PC-3 (cell line): ENCODE results near the gene ZCCHC7.

Experiments used
- EZH2 ChIP-seq: fragments of 300-600 bp; sonication (generic); IDR thresholded peaks from one replicate; pipeline ENCODE4 v1.6.1; 2017; ENCODE audit warnings: antibody characterized with exemption, mild to moderate bottlenecking, low read length; ENCODE audit not compliant: unreplicated experiment
- TF ChIP-seq, protein P1 (sequence below): fragments of 300-600 bp; sonication (generic); conservative IDR thresholded peaks from 2 replicates; pipeline ENCODE4 v1.5.1; 2017; ENCODE audit warnings: antibody characterized with exemption, low read depth, mild to moderate bottlenecking, low read length

DNA sequence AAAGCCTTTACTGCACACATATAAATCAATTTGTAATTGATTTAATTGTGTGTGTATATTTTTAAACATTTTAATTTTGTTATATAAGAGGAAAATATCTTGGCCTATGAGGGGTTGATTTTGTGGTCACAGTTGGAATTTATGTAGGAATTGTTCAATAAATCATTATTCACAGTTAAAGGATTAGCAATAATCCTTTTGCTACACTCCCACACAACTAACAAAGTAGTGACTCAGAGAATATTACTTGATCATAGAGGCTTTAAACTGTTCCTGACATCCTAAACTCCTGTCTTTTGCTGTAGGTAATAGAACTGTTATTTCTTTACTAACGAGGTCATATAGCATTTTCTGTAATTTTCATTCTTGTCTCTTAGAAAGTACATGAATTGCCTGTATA, 95.5 kb downstream of the ZCCHC7 start:
- no peak for TF ChIP-seq EZH2
- TF ChIP-seq, protein P1, sequence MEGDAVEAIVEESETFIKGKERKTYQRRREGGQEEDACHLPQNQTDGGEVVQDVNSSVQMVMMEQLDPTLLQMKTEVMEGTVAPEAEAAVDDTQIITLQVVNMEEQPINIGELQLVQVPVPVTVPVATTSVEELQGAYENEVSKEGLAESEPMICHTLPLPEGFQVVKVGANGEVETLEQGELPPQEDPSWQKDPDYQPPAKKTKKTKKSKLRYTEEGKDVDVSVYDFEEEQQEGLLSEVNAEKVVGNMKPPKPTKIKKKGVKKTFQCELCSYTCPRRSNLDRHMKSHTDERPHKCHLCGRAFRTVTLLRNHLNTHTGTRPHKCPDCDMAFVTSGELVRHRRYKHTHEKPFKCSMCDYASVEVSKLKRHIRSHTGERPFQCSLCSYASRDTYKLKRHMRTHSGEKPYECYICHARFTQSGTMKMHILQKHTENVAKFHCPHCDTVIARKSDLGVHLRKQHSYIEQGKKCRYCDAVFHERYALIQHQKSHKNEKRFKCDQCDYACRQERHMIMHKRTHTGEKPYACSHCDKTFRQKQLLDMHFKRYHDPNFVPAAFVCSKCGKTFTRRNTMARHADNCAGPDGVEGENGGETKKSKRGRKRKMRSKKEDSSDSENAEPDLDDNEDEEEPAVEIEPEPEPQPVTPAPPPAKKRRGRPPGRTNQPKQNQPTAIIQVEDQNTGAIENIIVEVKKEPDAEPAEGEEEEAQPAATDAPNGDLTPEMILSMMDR: no peak
